Activated CD8-positive, alpha-beta memory T cell treated with anti-CD3 and anti-CD28 coated beads, Interleukin-2, amount 50 U/mL, for 48 hours (primary cell): ENCODE data around the gene PLA2G2C.

Experiments used
- DNase-seq: peaks from one replicate; pipeline ENCODE4 v3.0.0-alpha.2; 2020

Gene PLA2G2C

DNA sequence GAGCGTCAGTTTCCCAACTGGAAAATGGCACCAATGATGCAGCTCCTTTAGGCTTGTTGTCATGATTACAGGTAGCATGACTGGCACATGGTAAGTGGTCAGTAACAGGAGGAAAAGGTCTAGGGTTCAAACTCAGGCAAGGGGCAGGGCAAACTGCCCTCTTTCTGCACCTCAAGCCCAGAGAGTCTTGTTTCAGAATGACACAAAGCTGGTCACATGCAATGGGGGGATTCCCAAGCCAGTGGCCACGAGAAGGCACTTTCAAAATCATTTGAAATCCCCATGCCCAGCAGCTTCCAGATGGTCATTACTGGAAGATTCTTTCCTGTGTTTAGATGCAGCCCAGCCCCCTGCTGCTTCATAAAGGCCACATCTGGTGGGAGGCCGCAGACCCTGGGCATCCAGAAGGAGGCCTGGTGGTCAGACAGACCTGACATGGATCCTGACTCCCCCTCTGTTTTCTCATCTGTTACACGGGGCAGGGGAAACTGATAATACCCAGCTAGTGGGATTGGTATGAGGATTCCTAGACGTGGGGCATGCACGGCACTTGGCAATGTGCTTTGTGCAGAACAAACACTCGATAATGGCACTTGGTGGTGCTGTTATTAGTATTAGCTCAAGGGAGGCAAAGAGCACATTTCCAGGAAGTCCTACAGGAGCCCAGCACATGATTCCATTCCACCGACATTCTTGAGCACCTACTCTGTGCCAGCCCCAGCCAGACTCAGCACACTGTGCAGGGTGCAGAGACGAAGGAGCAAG lies 60.1 kb downstream of the PLA2G2C start:
- DNase-seq, result no peak

DNA sequence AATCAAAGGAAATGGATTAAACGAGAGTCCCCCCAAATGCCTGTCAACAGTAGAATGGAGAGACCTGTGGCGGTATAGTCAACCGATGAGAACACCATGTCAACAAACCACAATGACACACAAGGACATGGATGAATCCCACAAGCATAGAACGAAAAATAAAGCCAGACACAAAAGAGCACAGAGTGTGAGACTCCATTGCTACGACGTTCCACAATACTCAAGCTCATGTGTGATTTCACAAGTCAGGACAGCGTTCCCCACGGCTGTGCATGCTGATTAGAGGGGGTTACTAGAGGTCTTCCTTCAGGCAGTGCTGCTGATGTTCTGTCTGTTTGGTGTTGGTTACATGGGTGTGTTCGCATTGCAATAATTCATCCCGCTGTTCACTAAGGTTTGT lies 61.2 kb downstream of the PLA2G2C start:
- DNase-seq, result no peak

DNA sequence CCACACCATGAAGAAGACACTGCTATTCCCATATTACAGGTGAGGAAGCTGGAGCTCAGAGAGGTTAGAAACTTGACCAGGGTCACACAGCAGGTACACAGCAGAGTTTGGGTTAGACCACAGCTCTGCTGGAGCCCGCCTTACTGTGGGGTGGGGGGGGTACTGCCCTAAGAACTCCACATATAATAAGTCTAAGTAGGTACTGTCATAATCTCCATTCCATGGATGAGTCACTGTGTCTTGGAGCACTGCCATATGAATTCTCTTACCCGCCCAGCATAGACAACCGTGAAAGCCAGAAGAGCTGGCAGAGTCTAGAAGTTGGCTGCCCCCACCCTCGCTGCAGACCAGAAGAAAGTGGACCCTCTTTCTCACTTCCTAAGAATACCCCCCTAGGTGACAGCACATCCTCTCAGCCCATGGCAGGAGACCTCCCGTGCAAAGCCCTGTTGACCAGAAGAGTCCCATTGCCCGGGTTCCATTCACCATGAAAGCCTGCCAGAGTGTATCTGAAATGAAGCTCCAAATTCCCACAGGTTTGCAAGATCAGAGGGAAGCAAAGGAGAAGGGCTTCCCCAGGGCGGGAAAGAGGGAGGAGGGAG lies 61.8 kb downstream of the PLA2G2C start:
- no peak for DNase-seq

DNA sequence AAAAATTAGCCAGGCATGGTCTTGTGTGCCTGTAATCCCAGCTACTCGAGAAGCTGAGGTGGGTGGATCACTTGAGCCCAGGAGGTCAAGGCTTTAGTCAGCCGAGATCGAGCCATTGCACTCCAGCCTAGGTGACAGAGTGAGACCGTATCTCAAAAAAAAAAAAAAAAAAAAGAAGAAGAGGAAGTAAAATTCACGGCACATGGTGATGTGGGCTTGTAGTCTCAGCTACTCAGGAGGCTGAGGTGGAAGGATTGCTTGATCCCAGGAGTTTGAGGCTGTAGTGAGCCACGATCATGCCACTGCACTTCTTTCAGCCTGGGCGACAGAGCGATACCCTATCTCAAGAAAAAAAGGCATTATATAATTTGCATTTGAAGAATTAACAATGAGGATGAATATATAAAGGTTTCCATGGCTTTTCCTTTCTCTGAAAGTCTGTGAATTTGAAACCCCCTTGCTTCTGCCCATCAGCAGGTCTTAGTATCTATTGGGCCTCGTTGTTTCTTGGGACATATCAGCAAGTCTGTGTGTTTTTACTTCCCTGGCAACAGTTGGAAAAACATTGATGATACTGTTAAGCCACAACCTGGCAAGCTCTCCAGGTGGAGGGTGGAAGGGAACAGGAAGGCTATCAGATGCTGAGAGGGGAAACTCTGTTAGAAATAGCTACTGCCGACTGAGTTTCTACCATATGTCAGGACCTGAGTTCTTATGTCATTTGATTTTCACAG lies 62.4 kb downstream of the PLA2G2C start:
- DNase-seq, result no peak

DNA sequence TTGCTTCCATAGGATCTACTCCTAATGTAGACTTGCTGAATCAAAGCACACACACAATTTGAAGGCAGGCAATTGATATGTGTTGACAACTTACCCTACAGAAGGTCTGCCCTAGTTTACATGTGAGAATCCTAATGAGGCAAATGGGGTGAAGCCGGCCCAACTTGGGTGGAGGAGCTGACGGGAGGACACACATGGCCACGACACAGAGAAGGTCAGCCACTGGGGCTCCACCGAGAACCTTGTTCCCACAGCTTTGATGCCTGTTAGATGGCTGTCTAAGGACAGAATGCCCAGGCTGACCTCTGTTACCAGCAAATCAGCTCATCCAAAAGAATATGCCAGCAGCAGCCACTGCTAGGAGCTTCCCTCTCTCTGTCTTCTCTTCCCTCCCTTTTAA lies 65.5 kb downstream of the PLA2G2C start:
- no peak for DNase-seq

DNA sequence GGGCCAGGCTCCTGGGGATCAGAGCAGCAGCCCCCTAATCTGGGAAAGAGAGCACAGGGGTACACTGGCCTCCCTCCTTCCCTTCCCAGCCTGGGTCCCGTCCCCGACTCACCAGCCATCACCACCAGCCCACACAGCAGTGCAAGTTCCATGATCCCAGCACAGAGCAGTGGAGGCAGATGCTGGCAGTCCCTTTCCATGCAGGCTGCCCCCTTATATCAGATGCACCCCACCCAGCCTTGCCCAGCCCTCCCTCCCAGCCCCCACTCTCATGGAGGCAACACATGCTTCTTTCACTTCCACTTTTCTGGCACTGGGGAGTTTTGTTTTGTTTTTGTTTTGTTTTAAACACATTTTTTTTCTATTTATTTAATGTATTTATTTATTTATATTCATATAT lies 67.0 kb downstream of the PLA2G2C start, which contains the start of gene PLA2G2D:
TSS of gene PLA2G2D (minus strand) at position 190 of the 400 bp plus-strand sequence. CDS start at position 152, 38 bp downstream.
- no peak for DNase-seq

DNA sequence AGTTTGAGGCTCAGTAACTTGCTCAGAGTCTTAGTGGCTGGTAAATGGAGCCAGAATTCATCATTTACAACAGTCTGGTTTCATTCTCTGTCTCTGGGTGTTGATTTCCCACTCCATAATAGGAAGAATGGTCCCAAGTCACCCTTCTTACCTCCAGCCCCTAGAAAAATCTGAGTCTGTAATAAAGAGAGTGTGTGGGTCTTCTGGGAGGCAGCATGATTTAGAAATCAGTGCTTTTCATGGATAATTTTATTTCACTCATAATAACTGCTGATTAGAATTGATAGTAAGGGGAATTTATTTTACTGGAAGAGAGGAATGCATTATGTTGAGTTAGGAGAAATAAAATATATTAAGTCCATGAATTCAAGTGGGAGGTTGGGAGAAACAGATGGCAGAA lies 69.1 kb downstream of the PLA2G2C start:
- DNase-seq, result no peak

DNA sequence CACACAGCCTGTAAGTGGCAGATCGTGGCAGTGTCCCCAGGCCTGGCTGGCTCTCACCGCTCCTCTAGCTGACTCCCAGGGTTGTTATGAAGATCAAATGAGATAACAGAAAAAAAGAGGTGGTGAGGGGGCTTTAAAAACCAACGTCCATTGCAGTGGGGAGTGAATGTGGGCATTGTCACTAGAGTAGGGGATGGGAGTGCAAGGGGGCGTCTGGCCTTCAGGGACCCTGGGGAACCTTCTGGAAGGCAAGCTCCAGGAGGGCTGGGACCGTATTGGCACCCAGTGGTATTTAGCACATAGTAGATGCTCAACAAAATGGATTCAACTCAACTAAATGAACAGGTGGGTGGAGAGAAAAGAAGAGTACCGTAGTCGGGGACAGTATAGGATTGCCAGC lies 70.4 kb downstream of the PLA2G2C start:
- DNase-seq, result no peak

DNA sequence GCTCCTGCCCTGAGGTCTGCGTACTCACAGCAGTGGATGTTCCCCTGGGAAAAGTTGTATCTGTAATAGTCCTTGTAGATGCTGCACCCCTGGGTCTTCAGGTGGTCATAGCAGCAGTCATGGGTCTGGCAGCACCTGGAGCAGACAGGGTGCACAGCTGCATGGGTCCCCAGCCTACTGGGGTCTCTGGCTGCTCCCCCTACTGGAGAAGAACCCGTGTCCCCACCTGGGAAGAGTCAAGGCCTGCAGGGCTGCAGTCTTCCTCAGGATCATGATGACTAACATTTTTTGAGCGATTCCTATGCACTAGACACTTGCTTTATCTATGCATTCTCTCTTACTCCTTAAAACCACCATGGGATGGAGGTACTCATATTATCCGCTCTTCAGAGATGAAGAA lies 70.8 kb downstream of the PLA2G2C start:
- no peak for DNase-seq

DNA sequence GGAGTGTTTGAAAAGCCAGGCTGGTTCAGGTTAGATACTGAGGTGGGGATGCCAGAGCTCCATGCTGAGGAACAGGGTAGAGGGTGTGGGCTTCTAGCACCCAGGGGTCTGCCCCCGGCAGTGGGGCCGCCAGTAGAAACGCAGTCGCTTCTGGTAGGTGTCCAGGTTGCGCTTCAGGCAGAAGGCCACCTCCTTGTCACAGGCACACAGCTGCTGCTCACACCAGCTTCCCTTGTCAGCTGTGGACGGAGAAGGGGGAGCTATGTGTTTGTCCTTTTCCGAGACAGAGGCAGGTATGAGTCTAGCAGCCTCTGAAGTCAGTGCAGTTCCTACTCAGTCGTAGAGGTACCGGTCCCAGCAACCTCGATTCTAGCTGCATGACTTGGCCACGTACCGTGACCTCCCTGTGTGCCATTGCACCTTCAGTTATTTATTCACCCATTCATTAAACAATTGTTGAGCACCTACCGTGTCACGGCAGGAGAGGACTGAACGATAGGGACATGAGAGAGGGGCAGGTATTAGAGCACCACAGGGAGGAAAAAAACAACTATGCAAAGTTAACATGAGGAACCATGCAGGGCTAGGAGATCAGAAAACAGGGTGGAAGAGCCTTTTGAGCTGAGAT lies 72.2 kb downstream of the PLA2G2C start:
- DNase-seq, result no peak
